HT-29 (cell line): ENCODE measurements around the gene ZBTB3. TPM values are rescaled to one million over a fixed set of nuclear protein-coding genes. Genes with fewer than 3 reads are reported as not detected.
"Not testable (repeated sequence)": the region's sequence is repeated elsewhere in the genome, so short reads cannot be mapped to it uniquely, and the experiment has no call there.

Experiments used
- DNase-seq: peaks from one replicate; pipeline ENCODE4 v3.0.0-alpha.2; 2015; ENCODE audit warnings: low spot score
- total RNA-seq: library from RNA; depleted of rRNA; stranded (reverse); fragments of >200 nt; shearing (Covaris generic); gene quantifications from 2 replicates; pipeline ENCODE4 v1.2.3, GENCODE V29; 2014

ZBTB3 gene
- total RNA-seq, 1 experiment from 2014 or later = 13.1 TPM

GRCh38 chr11:62757846-62758788 lies 4.2 kb upstream of the ZBTB3 start:
- no peak for DNase-seq

DNA sequence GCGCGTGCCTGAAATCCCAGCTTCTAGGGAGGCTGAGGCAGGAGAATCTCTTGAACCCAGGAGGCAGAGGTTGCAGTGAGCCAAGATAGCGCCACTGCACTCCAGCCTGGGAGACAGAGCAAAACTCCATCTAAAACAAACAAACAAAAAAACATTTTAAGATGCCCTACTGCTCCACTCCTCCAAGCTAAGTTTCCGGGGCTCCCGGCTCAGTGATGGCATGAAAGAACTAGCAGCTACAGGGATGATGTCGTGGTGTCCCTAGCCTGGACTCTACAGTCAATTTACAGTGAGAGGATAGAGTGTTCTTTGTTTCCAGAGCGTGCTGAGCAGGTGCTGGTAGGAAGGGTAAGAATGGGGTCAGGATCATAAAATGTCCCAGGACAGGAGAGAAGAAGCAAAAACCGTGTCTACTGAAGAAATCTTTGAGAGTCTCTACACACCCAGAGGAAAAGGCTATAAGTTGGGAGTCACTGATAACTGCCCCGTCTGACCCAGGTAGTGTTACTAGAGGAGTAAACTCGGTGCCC lies 1.2 kb upstream of the ZBTB3 start:
- DNase-seq = no peak

GRCh38 chr11:62752994-62753735 lies 795 bp downstream of the ZBTB3 start:
- DNase-seq = no peak

DNA sequence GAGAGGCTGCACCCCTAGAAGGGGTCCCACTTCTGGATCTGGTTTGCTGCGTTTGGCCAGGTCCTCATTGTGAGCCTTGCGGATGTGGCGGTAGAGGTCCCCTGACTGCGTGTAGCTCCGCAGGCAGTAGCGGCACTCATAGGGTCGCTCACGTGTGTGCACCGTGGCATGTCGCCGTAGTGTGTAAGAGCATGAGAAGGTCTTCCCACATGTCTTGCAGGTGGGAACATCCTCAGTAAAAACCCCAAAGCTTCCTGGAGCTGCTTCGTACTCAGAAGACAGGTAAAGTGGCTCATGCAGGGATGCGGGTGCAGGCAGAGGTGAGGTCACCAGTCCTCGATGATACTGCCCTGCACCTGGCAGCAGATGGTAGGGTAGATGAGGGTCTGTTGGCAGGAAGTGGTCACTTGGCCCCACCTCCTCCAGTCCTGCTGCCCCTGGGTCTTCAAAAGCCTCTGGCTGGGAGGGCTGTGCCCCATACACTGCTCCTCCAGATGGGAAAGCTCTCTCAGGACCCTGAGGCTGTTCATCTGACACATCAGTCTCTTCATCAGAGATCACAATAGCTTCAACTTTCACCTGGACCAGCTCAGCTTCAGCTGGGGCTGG lies 1.7 kb downstream of the ZBTB3 start:
- DNase-seq = no peak

DNA sequence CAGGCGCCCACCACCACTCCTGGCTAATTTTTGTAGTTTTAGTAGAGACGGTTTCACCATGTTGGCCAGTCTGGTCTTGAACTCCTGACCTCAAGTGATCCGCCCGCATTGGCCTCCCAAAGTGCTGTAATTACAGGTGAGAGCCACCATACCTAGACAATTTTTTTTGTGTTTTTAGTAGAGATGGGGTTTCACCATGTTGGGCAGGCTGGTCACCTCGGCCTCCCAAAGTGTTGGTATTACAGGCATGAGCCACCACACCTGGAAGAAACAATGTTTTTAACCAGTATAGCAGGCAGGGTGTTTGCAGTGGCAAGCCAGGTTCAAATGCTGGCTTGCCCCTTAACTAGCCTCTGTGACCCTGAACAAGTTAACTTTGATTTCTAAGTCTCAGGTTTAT lies 4.0 kb downstream of the ZBTB3 start:
- DNase-seq = not testable (repeated sequence)

- no peak for DNase-seq
Measured at GRCh38 chr11:62747475-62748160, 6.3 kb downstream of the ZBTB3 start.

DNA sequence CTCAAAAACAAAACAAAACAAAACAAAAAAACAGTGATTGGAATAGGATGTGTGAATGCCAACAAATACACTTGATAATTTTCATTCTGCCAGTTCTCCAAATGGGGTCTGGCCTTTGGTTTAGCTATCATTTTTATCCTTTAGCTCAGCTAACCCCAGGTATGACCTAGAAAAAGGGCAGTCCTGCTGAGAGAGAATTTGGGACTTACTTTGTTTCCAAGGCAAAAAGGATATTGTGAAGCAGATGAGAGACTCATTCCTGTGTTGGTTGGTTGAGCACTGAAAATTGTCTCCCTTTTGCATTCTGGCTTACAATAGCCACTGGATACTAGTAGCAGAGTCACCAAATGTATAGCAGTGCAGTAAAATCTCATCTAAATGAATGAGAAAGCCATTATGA lies 16.8 kb downstream of the ZBTB3 start:
- no peak for DNase-seq

GRCh38 chr11:62732830-62733229 lies 21.1 kb downstream of the ZBTB3 start:
- peak; percentile 30 for DNase-seq

GRCh38 chr11:62730076-62730475 lies 23.9 kb downstream of the ZBTB3 start:
- not testable (repeated sequence) for DNase-seq

DNA sequence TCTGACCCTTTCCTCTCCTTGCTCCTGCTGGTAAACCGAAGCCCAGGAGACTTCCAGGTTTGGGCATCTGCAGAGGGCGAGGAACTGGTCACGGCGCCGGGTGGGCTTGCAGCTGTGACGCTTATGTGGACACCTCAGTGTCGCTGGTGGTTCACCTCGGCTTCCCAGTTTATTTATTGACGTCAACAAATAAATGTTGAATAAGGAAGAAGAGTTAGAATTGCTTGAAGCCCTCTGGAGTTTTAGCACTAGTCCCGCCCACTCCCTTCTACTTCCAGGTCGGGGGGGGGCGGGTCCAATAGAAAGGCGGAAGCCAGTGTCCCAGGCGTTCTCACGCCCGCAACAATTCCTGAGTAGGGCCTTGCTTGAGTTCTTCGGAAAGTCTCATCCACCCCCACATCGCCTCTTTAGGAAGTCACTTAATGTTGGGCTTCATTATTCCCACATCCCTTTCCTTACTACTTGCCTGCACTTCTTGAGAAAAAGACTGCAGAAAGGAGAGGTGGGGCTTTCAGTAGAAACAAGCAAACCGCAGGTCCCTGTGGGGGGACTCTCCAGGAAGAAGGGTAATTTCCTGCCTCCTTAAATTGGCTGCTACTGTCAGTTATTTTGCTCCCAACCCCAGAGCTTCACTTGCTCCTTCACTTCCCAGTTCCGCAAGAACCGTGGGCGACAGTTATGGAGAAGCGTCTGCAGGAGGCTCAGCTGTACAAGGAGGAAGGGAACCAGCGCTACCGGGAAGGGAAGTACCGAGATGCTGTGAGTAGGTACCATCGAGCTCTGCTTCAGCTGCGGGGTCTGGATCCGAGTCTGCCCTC lies 25.6 kb downstream of the ZBTB3 start, which contains the start of gene TTC9C:
TTC9C (plus strand) TSS at position 316 of the 818 bp plus-strand sequence; CDS start at position 679, 363 bp downstream.
- DNase-seq = peak; percentile 95

DNA sequence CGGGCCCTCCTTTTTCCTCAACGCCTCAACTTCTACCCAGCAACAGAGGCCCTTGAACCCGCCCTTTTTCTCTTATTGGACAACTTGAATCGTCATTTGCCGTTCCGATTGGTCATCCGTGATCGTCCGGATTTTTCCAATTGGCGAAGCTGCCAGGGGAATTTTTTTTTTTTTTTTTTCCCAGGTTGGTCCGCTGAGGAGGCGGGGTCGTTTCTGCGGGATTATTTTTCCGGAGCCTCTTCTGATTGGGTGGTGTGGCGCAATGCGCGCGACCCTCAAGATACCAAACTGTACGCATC lies 26.1 kb downstream of the ZBTB3 start:
- peak; percentile 100 for DNase-seq

- peak; percentile 100 for DNase-seq
Measured at GRCh38 chr11:62727165-62727871, 26.6 kb downstream of the ZBTB3 start, which contains the start of gene HNRNPUL2. TSS of gene HNRNPUL2 (minus strand) at chr11:62727457. CDS start at chr11:62727156, 301 bp downstream.

DNA sequence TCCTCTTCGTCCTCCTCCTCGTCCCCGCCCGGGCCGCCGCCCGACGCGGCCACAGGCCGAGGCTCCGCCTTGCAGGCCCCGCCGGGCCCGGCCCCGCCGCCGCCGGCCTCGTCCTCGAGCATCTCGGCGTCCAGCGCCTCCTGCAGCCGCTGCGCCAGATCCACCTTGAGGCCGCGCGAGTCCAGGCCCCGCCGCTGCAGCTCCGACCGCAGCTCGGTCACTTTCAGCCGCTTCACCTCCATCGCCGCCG lies 27.1 kb downstream of the ZBTB3 start:
- no peak for DNase-seq

DNA sequence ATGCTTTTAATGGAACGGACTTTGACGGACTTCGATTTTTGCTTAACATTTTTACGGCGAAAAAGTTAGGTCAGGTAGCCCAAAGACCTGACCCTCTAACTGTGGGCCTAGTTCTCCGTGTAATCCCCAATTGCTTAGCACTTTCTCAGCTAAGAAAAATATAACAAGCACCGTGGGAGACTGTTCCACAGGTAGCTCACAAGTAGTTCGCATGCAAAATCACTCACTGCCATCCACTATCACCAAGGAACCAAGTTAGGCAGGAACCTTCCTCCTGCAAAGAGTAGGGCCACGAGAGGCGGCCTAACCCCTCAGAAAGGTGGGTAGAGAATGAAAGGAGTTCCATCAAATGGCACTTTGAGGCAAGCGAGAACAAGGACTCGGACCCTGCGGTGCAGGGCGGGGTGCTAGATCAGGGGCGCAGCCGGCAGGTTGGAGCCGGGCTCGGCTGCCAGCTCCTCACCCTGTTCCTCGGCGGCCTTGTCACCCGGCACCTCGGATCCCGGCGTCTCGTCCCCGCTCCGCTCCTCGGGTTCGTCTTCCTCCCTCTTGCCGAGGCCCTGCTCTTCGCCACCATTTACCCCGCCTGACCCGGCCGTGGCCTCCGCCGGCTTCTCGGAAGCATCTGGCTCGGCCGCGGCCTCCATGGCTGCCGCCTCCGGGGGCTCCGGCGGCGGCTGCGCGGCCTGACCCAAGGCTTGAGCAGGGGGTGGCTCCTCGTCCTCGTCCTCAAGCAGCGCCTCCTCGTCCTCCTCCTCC lies 27.6 kb downstream of the ZBTB3 start:
- DNase-seq = peak; percentile 39

GRCh38 chr11:62725646-62726045 lies 28.3 kb downstream of the ZBTB3 start:
- peak; percentile 59 for DNase-seq

- no peak for DNase-seq
Measured at GRCh38 chr11:62724171-62724570, 29.8 kb downstream of the ZBTB3 start.

DNA sequence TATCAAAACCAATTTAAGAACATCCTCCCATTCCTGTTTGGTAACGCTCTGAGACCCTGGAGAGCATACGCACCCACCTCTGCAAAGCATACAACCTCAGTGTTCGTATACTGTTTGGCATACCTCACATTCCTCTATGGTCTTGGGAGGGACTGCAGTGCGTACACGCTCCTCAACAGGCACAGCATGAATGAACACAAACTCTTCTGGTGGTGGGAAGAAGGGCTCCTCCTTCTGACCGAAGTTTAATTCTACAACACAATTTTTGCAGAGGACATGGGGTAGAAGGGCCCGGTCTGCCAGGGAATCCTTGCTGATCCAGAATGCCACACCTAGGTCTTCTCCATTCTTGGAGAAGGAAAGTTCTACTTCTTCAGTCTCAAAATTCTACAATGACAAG lies 32.0 kb downstream of the ZBTB3 start:
- no peak for DNase-seq

- no peak for DNase-seq
Measured at GRCh38 chr11:62719302-62719978, 34.5 kb downstream of the ZBTB3 start.

DNA sequence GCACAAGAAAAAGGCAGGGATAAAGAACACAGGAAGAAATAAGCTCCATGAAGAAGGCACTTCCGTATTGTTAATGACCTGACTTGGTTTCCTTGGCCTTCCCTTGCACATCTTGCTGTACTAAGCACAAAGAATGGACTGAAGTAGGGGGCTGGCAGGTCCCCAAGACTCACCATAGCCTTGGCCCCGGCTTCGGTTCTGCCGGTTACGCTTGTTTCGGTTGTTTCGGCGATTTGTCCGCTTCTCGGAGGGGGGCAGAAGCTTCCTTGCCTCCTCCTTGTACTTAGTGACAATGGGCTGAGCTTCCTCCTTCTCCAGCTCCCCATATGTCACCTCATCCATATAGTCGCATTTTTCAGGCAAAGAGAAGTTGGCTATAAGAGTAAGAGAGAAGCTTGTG lies 37.1 kb downstream of the ZBTB3 start:
- DNase-seq = no peak
